ENCODE measurements around the gene OR10A6. TPM values are rescaled to one million over a fixed set of nuclear protein-coding genes. Genes with fewer than 3 reads are reported as not detected.

Gene OR10A6
- polyA plus RNA-seq, 3 donors from 2014 or later = not detected

- Mint-ChIP-seq H3K4me1 (no peaks in the 10 kb centered on the region), H3K27ac (no peak overlapping the region), H3K4me3 (no peak overlapping the region), H3K36me3 (peaks cover 0 to 4% (median 0%) of the 10 kb centered on the region in 3 donors), H3K9me3 (peaks cover 11 to 22% (median 19%) of the 10 kb centered on the region in 6 donors), H3K27me3 (ENCODE audit: low read depth in 3 of 3) (peaks cover 2 to 6% (median 4%) of the 10 kb centered on the region in 3 donors)
- no peak for DNase-seq
These were observed 13.1 kb upstream of the OR10A6 start for GRCh38 chr11:7944123-7944522.

- Mint-ChIP-seq H3K27me3 (ENCODE audit: low read depth in 3 of 3) (peaks cover 2 to 6% (median 4%) of the 10 kb centered on the region in 3 donors), H3K4me1 (no peaks in the 10 kb centered on the region), H3K9me3 (peaks cover 14 to 22% (median 19%) of the 10 kb centered on the region in 6 donors), H3K36me3 (peaks cover 0 to 4% (median 0%) of the 10 kb centered on the region in 3 donors), H3K4me3 (no peak within 1 kb of the TSS), H3K27ac (no peak within 1 kb of the TSS)
- DNase-seq = no peak
These were observed 10.5 kb upstream of the OR10A6 start, which contains the start of gene OR10A3 for GRCh38 chr11:7941608-7942007. OR10A3 (minus strand) TSS chr11:7941708; CDS start chr11:7939520, 2,188 bp downstream.

- no peak for DNase-seq
- Mint-ChIP-seq H3K4me3 (no peak overlapping the region), H3K36me3 (peaks cover 0 to 4% (median 0%) of the 10 kb centered on the region in 3 donors), H3K4me1 (no peaks in the 10 kb centered on the region), H3K9me3 (peaks cover 14 to 22% (median 19%) of the 10 kb centered on the region in 6 donors), H3K27ac (no peak overlapping the region), H3K27me3 (ENCODE audit: low read depth in 3 of 3) (peaks cover 2 to 6% (median 4%) of the 10 kb centered on the region in 3 donors)
These were observed 10.1 kb upstream of the OR10A6 start for GRCh38 chr11:7941146-7941545.

- no peak overlapping the region for H3K4me3 Mint-ChIP-seq
- no peaks in the 10 kb centered on the region for H3K4me1 Mint-ChIP-seq
- H3K36me3 Mint-ChIP-seq = no peaks in the 10 kb centered on the region
- no peak overlapping the region for H3K27ac Mint-ChIP-seq
- no peak for DNase-seq
- peaks cover 0 to 3% (median 0%) of the 10 kb centered on the region in 3 donors for H3K27me3 Mint-ChIP-seq (ENCODE audit: low read depth in 3 of 3)
- H3K9me3 Mint-ChIP-seq = peaks cover 0 to 7% (median 0%) of the 10 kb centered on the region in 6 donors
These were observed 5.5 kb upstream of the OR10A6 start for GRCh38 chr11:7936615-7937014.

- no peaks in the 10 kb centered on the region for H3K36me3 Mint-ChIP-seq
- no peak overlapping the region for H3K27ac Mint-ChIP-seq
- H3K9me3 Mint-ChIP-seq = peaks cover 0 to 2% (median 0%) of the 10 kb centered on the region in 6 donors
- H3K27me3 Mint-ChIP-seq (ENCODE audit: low read depth in 3 of 3) = peaks cover 0 to 2% (median 2%) of the 10 kb centered on the region in 3 donors
- H3K4me3 Mint-ChIP-seq = no peak overlapping the region
- DNase-seq = no peak
- no peaks in the 10 kb centered on the region for H3K4me1 Mint-ChIP-seq
These were observed 3.4 kb downstream of the OR10A6 start for GRCh38 chr11:7927635-7928034.

GRCh38 chr11:7924536-7924935 lies 6.5 kb downstream of the OR10A6 start:
- no peaks in the 10 kb centered on the region for H3K4me1 Mint-ChIP-seq
- peaks cover 0 to 2% (median 2%) of the 10 kb centered on the region in 3 donors for H3K27me3 Mint-ChIP-seq (ENCODE audit: low read depth in 3 of 3)
- no peak overlapping the region for H3K4me3 Mint-ChIP-seq
- no peaks in the 10 kb centered on the region for H3K36me3 Mint-ChIP-seq
- DNase-seq = no peak
- H3K27ac Mint-ChIP-seq = no peak overlapping the region
- H3K9me3 Mint-ChIP-seq = peaks cover 0 to 2% (median 0%) of the 10 kb centered on the region in 6 donors

GRCh38 chr11:7918141-7918540 lies 12.9 kb downstream of the OR10A6 start:
- H3K27me3 Mint-ChIP-seq (ENCODE audit: low read depth in 3 of 3) = peaks cover 0 to 2% (median 0%) of the 10 kb centered on the region in 3 donors
- peaks cover 0 to 2% (median 0%) of the 10 kb centered on the region in 6 donors for H3K9me3 Mint-ChIP-seq
- no peak for DNase-seq
- no peak overlapping the region for H3K4me3 Mint-ChIP-seq
- no peaks in the 10 kb centered on the region for H3K36me3 Mint-ChIP-seq
- no peak overlapping the region for H3K27ac Mint-ChIP-seq
- no peaks in the 10 kb centered on the region for H3K4me1 Mint-ChIP-seq

GRCh38 chr11:7911011-7911410 lies 20.1 kb downstream of the OR10A6 start:
- peaks cover 0 to 2% (median 1%) of the 10 kb centered on the region in 3 donors for H3K27me3 Mint-ChIP-seq (ENCODE audit: low read depth in 3 of 3)
- no peaks in the 10 kb centered on the region for H3K36me3 Mint-ChIP-seq
- no peak for DNase-seq
- H3K9me3 Mint-ChIP-seq = no peaks in the 10 kb centered on the region
- no peak overlapping the region for H3K4me3 Mint-ChIP-seq
- no peak overlapping the region for H3K27ac Mint-ChIP-seq
- no peaks in the 10 kb centered on the region for H3K4me1 Mint-ChIP-seq

- no peak overlapping the region for H3K27ac Mint-ChIP-seq
- no peaks in the 10 kb centered on the region for H3K36me3 Mint-ChIP-seq
- peaks cover 0 to 6% (median 1%) of the 10 kb centered on the region in 3 donors for H3K27me3 Mint-ChIP-seq (ENCODE audit: low read depth in 3 of 3)
- H3K9me3 Mint-ChIP-seq = no peaks in the 10 kb centered on the region
- no peaks in the 10 kb centered on the region for H3K4me1 Mint-ChIP-seq
- H3K4me3 Mint-ChIP-seq = no peak overlapping the region
- DNase-seq = no peak
These were observed 20.7 kb downstream of the OR10A6 start for GRCh38 chr11:7910286-7910788.

GRCh38 chr11:7909585-7910285 lies 21.3 kb downstream of the OR10A6 start:
- no peaks in the 10 kb centered on the region for H3K9me3 Mint-ChIP-seq
- no peak overlapping the region for H3K27ac Mint-ChIP-seq
- H3K4me1 Mint-ChIP-seq = no peaks in the 10 kb centered on the region
- peaks cover 0 to 9% (median 1%) of the 10 kb centered on the region in 3 donors for H3K27me3 Mint-ChIP-seq (ENCODE audit: low read depth in 3 of 3)
- H3K4me3 Mint-ChIP-seq = no peak overlapping the region
- no peak for DNase-seq
- H3K36me3 Mint-ChIP-seq = no peaks in the 10 kb centered on the region

GRCh38 chr11:7907121-7907520 lies 23.9 kb downstream of the OR10A6 start:
- H3K4me3 Mint-ChIP-seq = no peak overlapping the region
- H3K36me3 Mint-ChIP-seq = no peaks in the 10 kb centered on the region
- no peaks in the 10 kb centered on the region for H3K9me3 Mint-ChIP-seq
- no peak overlapping the region for H3K27ac Mint-ChIP-seq
- no peaks in the 10 kb centered on the region for H3K4me1 Mint-ChIP-seq
- DNase-seq = no peak
- peaks cover 1 to 7% (median 3%) of the 10 kb centered on the region in 3 donors for H3K27me3 Mint-ChIP-seq (ENCODE audit: low read depth in 3 of 3)

- Mint-ChIP-seq H3K27ac (no peak overlapping the region), H3K9me3 (no peaks in the 10 kb centered on the region), H3K4me3 (no peak overlapping the region), H3K36me3 (no peaks in the 10 kb centered on the region), H3K4me1 (no peaks in the 10 kb centered on the region), H3K27me3 (ENCODE audit: low read depth in 3 of 3) (peaks cover 1 to 7% (median 3%) of the 10 kb centered on the region in 3 donors)
- no peak for DNase-seq
These were observed 24.6 kb downstream of the OR10A6 start for GRCh38 chr11:7906481-7906880.

GRCh38 chr11:7905961-7906429 lies 25.1 kb downstream of the OR10A6 start:
- Mint-ChIP-seq H3K27me3 (ENCODE audit: low read depth in 3 of 3) (peaks cover 1 to 7% (median 3%) of the 10 kb centered on the region in 3 donors), H3K4me1 (no peaks in the 10 kb centered on the region), H3K27ac (no peak overlapping the region), H3K9me3 (no peaks in the 10 kb centered on the region), H3K4me3 (no peak overlapping the region), H3K36me3 (no peaks in the 10 kb centered on the region)
- no peak for DNase-seq

GRCh38 chr11:7905549-7905948 lies 25.5 kb downstream of the OR10A6 start:
- Mint-ChIP-seq H3K4me1 (no peaks in the 10 kb centered on the region), H3K27me3 (ENCODE audit: low read depth in 3 of 3) (peaks cover 1 to 7% (median 3%) of the 10 kb centered on the region in 3 donors), H3K4me3 (no peak overlapping the region), H3K36me3 (no peaks in the 10 kb centered on the region), H3K27ac (no peak overlapping the region), H3K9me3 (no peaks in the 10 kb centered on the region)
- DNase-seq = no peak
